Heart left ventricle (tissue), 16 donors: ENCODE results near the gene ADGRG7. TPM values are rescaled to one million over a fixed set of nuclear protein-coding genes. Genes with fewer than 3 reads are reported as not detected.

Experiments used
- ATAC-seq, 4 donors: fragments of 200-7000 bp; cut with Tn5 transposase; one replicate each; pipeline ENCODE4 v1.9.1; 2020 to 2022; ENCODE audit warnings: moderate library complexity in 4 of 4, mild to moderate bottlenecking in 3 of 4, moderate number of reproducible peaks in 1 of 4
- DNase-seq, 5 donors: peaks; one replicate each; pipeline ENCODE4 v3.0.0-alpha.2; 2020
- H3K27ac ChIP-seq, 12 donors: fragments of 200-600 bp; sonication (generic) in 4 of 12; one replicate each; pipeline versions ENCODE4 v1.5.0 to v1.8.0; 2016 to 2022; ENCODE audit warnings: mild to moderate bottlenecking in 2 of 12
- H3K27me3 ChIP-seq, 9 donors: fragments of 200-600 bp; sonication (generic) in 2 of 9; one replicate each; pipeline versions ENCODE4 v1.5.1 to v1.8.0; 2016 to 2022; ENCODE audit warnings: mild to moderate bottlenecking in 3 of 9
- H3K36me3 ChIP-seq, 9 donors: fragments of 200-600 bp; sonication (generic) in 2 of 9; one replicate each; pipeline versions ENCODE4 v1.5.0 to v1.8.0; 2018 to 2022; ENCODE audit warnings: mild to moderate bottlenecking in 2 of 9
- H3K4me1 ChIP-seq, 12 donors: fragments of 200-600 bp; sonication (generic) in 4 of 12; one replicate each; pipeline versions ENCODE4 v1.5.0 to v1.8.0; 2016 to 2022; ENCODE audit warnings: mild to moderate bottlenecking in 3 of 12
- H3K4me3 ChIP-seq, 12 donors: fragments of 200-600 bp; sonication (generic) in 4 of 12; one replicate each; pipeline versions ENCODE4 v1.5.0 to v1.8.0; 2017 to 2022; ENCODE audit warnings: mild to moderate bottlenecking in 9 of 12, moderate library complexity in 4 of 12
- H3K9me3 ChIP-seq, 12 donors: fragments of 200-600 bp; sonication (generic) in 4 of 12; one replicate each; pipeline versions ENCODE4 v1.5.0 to v1.8.0; 2016 to 2022; ENCODE audit warnings: mild to moderate bottlenecking in 1 of 12
- POLR2A ChIP-seq, 2 donors: fragments of 450-650 bp; IDR thresholded peaks; one replicate each; pipeline ENCODE4 v1.6.1; 2017; ENCODE audit warnings: antibody characterized with exemption in 2 of 2, mild to moderate bottlenecking in 2 of 2, moderate library complexity in 2 of 2
- WGBS, 4 donors: extraction: QIAGEN DNeasy Blood & Tissue Kit in 2 of 4; methylation state at CpG; one replicate each; pipeline versions ENCODE4 v1.1.5 to v1.1.7; 2013 to 2018; 5-methylcytosine and 5-hydroxymethylcytosine counted together
- intact Hi-C, 10 donors: fragments of 100-400 bp; cut with DNase I; formaldehyde crosslinking; loops; one replicate each; pipeline versions ENCODE4 v1.11.1 to v1.14.2; 2022
- polyA plus RNA-seq, 2 donors: library from polyadenylated mRNA; stranded (reverse); fragments of 200-250 nt; gene quantifications; one replicate each; pipeline ENCODE4 v1.2.3, GENCODE V29; 2013
- total RNA-seq, 9 donors: library from RNA; depleted of rRNA in 2 of 9; stranded (reverse); fragments of >200 nt in 2 of 9; fragmentation: NEBNext Ultra II Directional in 3 of 9; extraction: Animal tissue kit (Norgen Biotek cat#: 25700) in 3 of 9; gene quantifications; one replicate each; pipeline versions ENCODE4 v1.1.0 to v1.2.4, GENCODE V29; 2016 to 2023
- TF ChIP-seq, protein P1 (sequence below), 12 donors: fragments of 200-600 bp; sonication (generic) in 4 of 12; IDR thresholded peaks; one replicate each; pipeline versions ENCODE4 v1.5.0 to v1.8.0; 2018 to 2022; ENCODE audit warnings: antibody characterized with exemption in 12 of 12, mild to moderate bottlenecking in 5 of 12
- donor health status: ischemic (EF 13 %, LVEDD 7.1; RV severe dilation, severe dysfunction).
- donor health status: healthy with polysubstance abuse.
- donor health status: DM: no; HTN: yes; CAD: no.
- donor health status: DM: no; HTN: no; CAD: no.
- donor health status: ischemic (EF 25% LVEDD 6.9; RV normal size, moderate dysfunction).
- donor health status: ischemic (EF 25% LVEDD 5.7; RV mildly dilated, moderate dysfunction).
- donor health status: healthy.
- donor health status: DM: yes; HTN: yes; CAD: no.
- donor health status: ischemic (EF 35%, LVEDD 5.7; RV mildly dilated, moderate dysfunction).
- donor health status: nonischemic (EF 11% LVEDD 7.7; RV severe dilation, severe dysfunction).
- donor health status: DM: yes; HTN: yes; CAD: no.
- donor health status: PGD.
- donor health status: ischemic (EF 29% LVEDD 5.4; RV normal size, mild dysfunction).
- donor health status: nonischemic (EF 23%, LVEDD 6.1; RV moderate dilation, normal function).

ADGRG7 gene
- total and polyA plus RNA-seq, 11 donors, result 0.23 TPM; not detected in 10

GRCh38 chr3:100574536-100574935 lies 34.9 kb upstream of the ADGRG7 start:
- H3K27ac ChIP-seq, result no peak overlapping the region
- DNase-seq (no peak), ATAC-seq (no peak)
- no peak overlapping the region for H3K4me3 ChIP-seq
- WGBS, 4 donors, result 95 to 97% (median 96%) methylated on average over 3 of the region's 3 CpGs
- no peaks in the 10 kb centered on the region for H3K4me1 ChIP-seq
- H3K36me3 ChIP-seq, result peaks cover 0 to 10% (median 0%) of the 10 kb centered on the region in 9 donors
- H3K27me3 ChIP-seq, result no peaks in the 10 kb centered on the region
- intact Hi-C loops, result no loop called here
- no peaks in the 10 kb centered on the region for H3K9me3 ChIP-seq
- TF ChIP-seq, protein P1, sequence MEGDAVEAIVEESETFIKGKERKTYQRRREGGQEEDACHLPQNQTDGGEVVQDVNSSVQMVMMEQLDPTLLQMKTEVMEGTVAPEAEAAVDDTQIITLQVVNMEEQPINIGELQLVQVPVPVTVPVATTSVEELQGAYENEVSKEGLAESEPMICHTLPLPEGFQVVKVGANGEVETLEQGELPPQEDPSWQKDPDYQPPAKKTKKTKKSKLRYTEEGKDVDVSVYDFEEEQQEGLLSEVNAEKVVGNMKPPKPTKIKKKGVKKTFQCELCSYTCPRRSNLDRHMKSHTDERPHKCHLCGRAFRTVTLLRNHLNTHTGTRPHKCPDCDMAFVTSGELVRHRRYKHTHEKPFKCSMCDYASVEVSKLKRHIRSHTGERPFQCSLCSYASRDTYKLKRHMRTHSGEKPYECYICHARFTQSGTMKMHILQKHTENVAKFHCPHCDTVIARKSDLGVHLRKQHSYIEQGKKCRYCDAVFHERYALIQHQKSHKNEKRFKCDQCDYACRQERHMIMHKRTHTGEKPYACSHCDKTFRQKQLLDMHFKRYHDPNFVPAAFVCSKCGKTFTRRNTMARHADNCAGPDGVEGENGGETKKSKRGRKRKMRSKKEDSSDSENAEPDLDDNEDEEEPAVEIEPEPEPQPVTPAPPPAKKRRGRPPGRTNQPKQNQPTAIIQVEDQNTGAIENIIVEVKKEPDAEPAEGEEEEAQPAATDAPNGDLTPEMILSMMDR (IDR thresholded peaks at IDR 0.05), result no peak
- no peak for TF ChIP-seq POLR2A (IDR thresholded peaks at IDR 0.05)

GRCh38 chr3:100575704-100576103 lies 33.7 kb upstream of the ADGRG7 start:
- H3K27me3 ChIP-seq, result no peaks in the 10 kb centered on the region
- ATAC-seq, result no peak
- H3K4me3 ChIP-seq, result no peak overlapping the region
- TF ChIP-seq POLR2A (IDR thresholded peaks at IDR 0.05), result no peak
- TF ChIP-seq, protein P1 (IDR thresholded peaks at IDR 0.05), result no peak
- intact Hi-C loops, result no loop called here
- no peaks in the 10 kb centered on the region for H3K9me3 ChIP-seq
- no peaks in the 10 kb centered on the region for H3K4me1 ChIP-seq
- WGBS, 4 donors, result 89 to 94% (median 94%) methylated on average over 6 of the region's 6 CpGs
- no peak overlapping the region for H3K27ac ChIP-seq
- DNase-seq, result no peak
- peaks cover 0 to 2% (median 0%) of the 10 kb centered on the region in 9 donors for H3K36me3 ChIP-seq

DNA sequence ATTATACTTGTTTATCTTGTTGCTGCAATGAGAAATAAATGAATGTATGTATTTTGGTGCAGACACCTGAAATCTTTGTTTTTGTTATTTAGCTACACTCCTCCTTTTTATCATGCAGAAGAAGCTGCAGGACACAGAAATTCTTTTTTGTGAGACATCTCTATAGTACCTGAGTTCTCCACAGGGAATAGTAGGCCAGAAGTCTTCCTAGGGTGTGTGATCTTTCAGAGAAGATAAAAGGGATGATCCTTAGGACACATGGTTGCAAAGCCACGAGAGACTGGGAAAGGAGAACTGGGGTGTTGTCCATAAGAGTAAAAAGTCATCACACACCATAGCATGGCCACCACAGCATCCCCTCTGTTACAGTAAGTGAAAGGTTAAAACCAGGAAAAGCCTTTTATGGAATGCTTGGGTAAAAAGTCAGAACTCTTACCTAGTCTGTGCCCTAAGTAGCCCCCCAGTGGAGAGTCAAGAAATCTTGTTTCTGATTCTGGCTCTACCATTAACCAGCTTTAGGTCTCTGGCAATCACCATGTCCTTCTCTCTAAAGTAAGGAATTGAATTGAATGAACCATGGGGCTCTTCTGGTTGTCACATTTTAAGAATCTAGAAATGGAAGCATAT lies 31.9 kb upstream of the ADGRG7 start:
- WGBS, 4 donors, result 61 to 82% (median 71%) methylated on average over 1 of the region's 1 CpG
- TF ChIP-seq POLR2A (IDR thresholded peaks at IDR 0.05), result no peak
- TF ChIP-seq, protein P1 (IDR thresholded peaks at IDR 0.05), result no peak
- ATAC-seq, result no peak
- intact Hi-C loops, result no loop called here
- Histone ChIP-seq H3K36me3 (no peaks in the 10 kb centered on the region), H3K4me3 (no peak overlapping the region), H3K27me3 (no peaks in the 10 kb centered on the region), H3K9me3 (no peaks in the 10 kb centered on the region), H3K27ac (no peak overlapping the region), H3K4me1 (no peaks in the 10 kb centered on the region)
- no peak for DNase-seq

- Histone ChIP-seq H3K27me3 (no peaks in the 10 kb centered on the region), H3K9me3 (no peaks in the 10 kb centered on the region), H3K27ac (no peak overlapping the region), H3K36me3 (no peaks in the 10 kb centered on the region), H3K4me3 (no peak overlapping the region), H3K4me1 (no peaks in the 10 kb centered on the region)
- intact Hi-C loops, result no loop called here
- DNase-seq, result no peak
- no peak for ATAC-seq
- TF ChIP-seq, protein P1 (IDR thresholded peaks at IDR 0.05), result no peak
- no peak for TF ChIP-seq POLR2A (IDR thresholded peaks at IDR 0.05)
Measured at GRCh38 chr3:100578646-100579045, 30.8 kb upstream of the ADGRG7 start.
